ENCODE data around the gene SPSB3.
"Not testable (repeated sequence)": the region's sequence is repeated elsewhere in the genome, so short reads cannot be mapped to it uniquely, and the experiment has no call there.

Gene SPSB3

DNA sequence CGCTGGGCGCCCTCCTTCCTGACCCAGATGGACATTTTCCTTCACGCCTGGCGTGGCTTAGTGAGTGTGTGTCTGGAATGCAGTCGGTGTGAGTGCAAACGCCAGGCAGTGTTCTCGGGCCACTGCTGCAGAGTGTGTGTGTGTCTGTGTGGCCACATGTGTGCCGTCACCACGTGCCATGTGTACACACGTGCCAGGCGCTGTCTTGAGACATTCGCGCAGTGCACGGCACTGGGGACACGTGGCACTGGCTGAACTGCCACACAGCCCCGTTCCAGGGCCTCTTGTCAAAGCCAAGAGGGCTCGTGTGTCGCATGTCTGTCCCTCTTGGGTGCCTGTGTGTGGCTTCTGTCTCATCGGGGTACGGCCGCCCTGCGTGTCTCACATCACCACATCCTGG lies 47.6 kb downstream of the SPSB3 start:
- no peak for DNase-seq

GRCh38 chr16:1734123-1734522 lies 48.2 kb downstream of the SPSB3 start:
- no peak for DNase-seq

DNA sequence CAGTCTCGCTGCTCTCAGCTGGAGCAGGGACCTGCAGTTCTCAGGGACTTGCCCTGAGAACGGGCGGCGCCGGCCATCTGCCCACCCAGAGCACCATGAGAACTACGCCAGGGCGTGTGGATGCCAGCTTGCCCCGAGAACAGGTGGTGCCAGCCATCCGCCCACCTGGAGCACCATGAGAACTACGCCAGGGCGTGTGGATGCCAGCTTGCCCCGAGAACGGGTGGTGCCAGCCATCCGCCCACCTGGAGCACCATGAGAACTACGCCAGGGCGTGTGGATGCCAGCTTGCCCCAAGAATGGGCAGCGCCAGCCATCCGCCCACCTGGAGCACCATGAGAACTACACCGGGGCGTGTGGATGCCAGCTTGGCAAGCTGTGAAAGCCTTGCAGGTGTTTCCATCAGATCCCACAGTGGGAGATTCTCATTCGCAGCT lies 49.8 kb downstream of the SPSB3 start:
- DNase-seq = not testable (repeated sequence)

- DNase-seq = no peak
Observed at GRCh38 chr16:1732071-1732470, 50.3 kb downstream of the SPSB3 start.

- DNase-seq = no peak
Observed at GRCh38 chr16:1731603-1732002, 50.8 kb downstream of the SPSB3 start.

DNA sequence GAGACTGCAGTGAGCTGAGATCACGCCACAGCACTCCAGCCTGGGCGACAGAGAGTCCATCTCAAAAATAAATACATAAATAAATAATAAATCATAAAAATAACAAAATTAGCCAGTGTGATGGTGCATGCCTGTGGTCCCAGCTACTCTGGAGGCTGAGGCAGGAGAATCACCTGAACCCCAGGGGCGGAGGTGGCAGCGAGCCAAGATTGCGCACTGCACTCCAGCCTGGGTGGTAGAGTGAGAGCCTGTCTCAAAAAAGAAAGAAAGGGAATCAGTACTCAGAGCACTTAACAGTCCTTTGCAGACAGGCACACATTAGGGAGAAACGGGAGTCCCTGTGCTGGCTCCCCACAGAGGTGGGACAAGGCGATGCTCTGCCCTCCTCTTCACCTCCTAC lies 51.3 kb downstream of the SPSB3 start:
- DNase-seq = no peak

GRCh38 chr16:1729445-1729844 lies 52.9 kb downstream of the SPSB3 start:
- no peak for DNase-seq

- DNase-seq = no peak
Observed at GRCh38 chr16:1729026-1729425, 53.3 kb downstream of the SPSB3 start.

DNA sequence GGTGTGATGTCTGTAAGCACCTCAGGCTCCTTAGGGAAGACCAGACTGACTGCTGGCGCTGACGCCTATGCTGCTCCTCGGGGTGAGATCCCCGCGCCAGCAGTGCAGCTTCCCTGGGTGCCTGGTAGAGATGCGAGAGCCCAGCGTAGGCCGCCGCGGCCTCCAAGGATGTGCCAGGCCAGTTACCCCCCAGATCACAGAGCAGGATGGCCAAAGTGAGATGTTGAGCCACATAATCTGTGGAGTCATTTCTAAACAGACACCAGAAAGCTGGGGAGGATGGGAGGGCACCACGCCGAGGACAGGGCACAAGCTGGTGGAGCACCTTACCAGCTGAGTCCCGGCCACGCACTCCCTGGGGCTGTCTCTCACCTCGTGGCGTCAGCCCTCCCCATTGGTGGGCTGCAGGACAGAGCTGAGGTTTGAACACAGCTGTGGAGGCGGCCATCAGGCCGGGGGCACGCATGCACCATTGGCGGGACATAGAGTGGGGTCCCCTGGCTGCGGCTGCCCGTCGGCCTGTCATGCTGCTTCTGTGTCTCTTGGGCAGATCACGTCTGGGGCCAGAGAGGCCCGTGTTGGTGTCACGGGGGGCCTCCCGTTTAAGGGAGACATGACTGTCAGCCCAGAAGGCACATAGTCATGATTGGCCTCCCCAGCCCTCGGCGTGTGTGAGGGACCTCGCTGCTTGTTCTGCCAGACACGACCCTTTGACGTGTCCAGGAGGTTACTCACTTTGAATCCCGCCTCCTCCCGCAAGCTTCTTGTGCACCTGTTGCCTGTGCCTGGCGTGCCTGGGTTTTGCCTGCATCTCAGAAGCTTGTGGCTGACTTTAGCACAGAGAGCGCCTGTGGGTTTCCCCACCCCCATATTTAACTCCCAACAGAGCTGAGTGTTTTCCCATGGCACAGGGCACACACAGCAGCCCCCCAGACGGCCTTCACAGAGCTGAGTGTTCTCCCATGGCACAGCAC lies 54.4 kb downstream of the SPSB3 start:
- no peak for DNase-seq

Data from stimulated activated CD4-positive, alpha-beta T cell treated with anti-CD3 and anti-CD28 coated beads, Interleukin-4, amount 100 ng/mL, for 24 hours (primary cell).